Colon (tissue), 2 donors: ENCODE data around the gene GMEB2.
"Not testable (repeated sequence)": the region's sequence is repeated elsewhere in the genome, so short reads cannot be mapped to it uniquely, and the experiment has no call there.

Experiments
- FAIRE-seq: peaks from 2 replicates; lab custom pipeline; 2012; peaks lifted over from hg19 to GRCh38; lab: Jason Lieb, UNC
- donor health status: control.
- donor health status: control.

Gene GMEB2

GRCh38 chr20:63626424-63627128 lies at the start of gene GMEB2:
GMEB2 (minus strand) TSS chr20:63627101; CDS start chr20:63619397, 7,704 bp downstream.
- FAIRE-seq, result no peak

GRCh38 chr20:63675681-63676368 lies 48.9 kb upstream of the GMEB2 start:
- no peak for FAIRE-seq

GRCh38 chr20:63673951-63674350 lies 47.0 kb upstream of the GMEB2 start:
- no peak for FAIRE-seq

GRCh38 chr20:63672666-63673065 lies 45.8 kb upstream of the GMEB2 start:
- no peak for FAIRE-seq

- FAIRE-seq, result not testable (repeated sequence)
Measured at GRCh38 chr20:63671695-63672094, 44.8 kb upstream of the GMEB2 start.

GRCh38 chr20:63668351-63668750 lies 41.5 kb upstream of the GMEB2 start:
- no peak for FAIRE-seq

GRCh38 chr20:63667858-63668257 lies 41.0 kb upstream of the GMEB2 start:
- no peak for FAIRE-seq

GRCh38 chr20:63665708-63666107 lies 38.8 kb upstream of the GMEB2 start:
- no peak for FAIRE-seq

- no peak for FAIRE-seq
Measured at GRCh38 chr20:63664861-63665594, 38.1 kb upstream of the GMEB2 start.

GRCh38 chr20:63664143-63664851 lies 37.4 kb upstream of the GMEB2 start:
- FAIRE-seq, result no peak

GRCh38 chr20:63663332-63664066 lies 36.6 kb upstream of the GMEB2 start:
- no peak for FAIRE-seq

GRCh38 chr20:63662813-63663189 lies 35.9 kb upstream of the GMEB2 start:
- FAIRE-seq, result no peak

GRCh38 chr20:63661959-63662812 lies 35.3 kb upstream of the GMEB2 start:
- FAIRE-seq, result no peak

- FAIRE-seq, result no peak
Measured at GRCh38 chr20:63661108-63661507, 34.2 kb upstream of the GMEB2 start.

- FAIRE-seq, result no peak
Measured at GRCh38 chr20:63660622-63661021, 33.7 kb upstream of the GMEB2 start.

- not testable (repeated sequence) for FAIRE-seq
Measured at GRCh38 chr20:63660174-63660573, 33.3 kb upstream of the GMEB2 start.

- FAIRE-seq, result no peak
Measured at GRCh38 chr20:63659370-63659769, 32.5 kb upstream of the GMEB2 start.

GRCh38 chr20:63658749-63659187 lies 31.9 kb upstream of the GMEB2 start:
- no peak for FAIRE-seq

GRCh38 chr20:63657937-63658748 lies 31.2 kb upstream of the GMEB2 start, which contains the start of gene RTEL1:
RTEL1 (plus strand) TSS chr20:63658312; CDS start chr20:63659403, 1,091 bp downstream.
- FAIRE-seq, result no peak
